ENCODE measurements around the gene DNAH14. TPM values are rescaled to one million over a fixed set of nuclear protein-coding genes. Genes with fewer than 3 reads are reported as not detected.

The DNAH14 gene
- total and polyA plus RNA-seq, 2 of the 4 experiments (the other 2 are of a cell fraction) = 2.7 to 3.6 TPM

- TF ChIP-seq, protein P1, sequence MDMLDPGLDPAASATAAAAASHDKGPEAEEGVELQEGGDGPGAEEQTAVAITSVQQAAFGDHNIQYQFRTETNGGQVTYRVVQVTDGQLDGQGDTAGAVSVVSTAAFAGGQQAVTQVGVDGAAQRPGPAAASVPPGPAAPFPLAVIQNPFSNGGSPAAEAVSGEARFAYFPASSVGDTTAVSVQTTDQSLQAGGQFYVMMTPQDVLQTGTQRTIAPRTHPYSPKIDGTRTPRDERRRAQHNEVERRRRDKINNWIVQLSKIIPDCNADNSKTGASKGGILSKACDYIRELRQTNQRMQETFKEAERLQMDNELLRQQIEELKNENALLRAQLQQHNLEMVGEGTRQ (IDR thresholded peaks at IDR 0.05; ENCODE audit: low read depth, low read length) = no peak
- TF ChIP-seq CEBPB (IDR thresholded peaks at IDR 0.05; ENCODE audit: low read depth, low read length) = no peak
- TF ChIP-seq SMC3 (IDR thresholded peaks at IDR 0.05; ENCODE audit: low read depth, low read length) = no peak
- WGBS, 2 experiments (ENCODE audit: extremely low coverage in 2 of 2, insufficient read length in 1 of 2) = 100% methylated on average over 1 of the region's 1 CpG; no CpG with 5 or more reads in 1 of the 2 experiments
- Histone ChIP-seq H3K4ac (ENCODE audit: low read depth, low read length) (no peak overlapping the region), H3K23ac (ENCODE audit: low read depth, low read length) (no peak overlapping the region), H3K9me1 (ENCODE audit: insufficient read depth, low read length) (no peaks in the 10 kb centered on the region), H3K79me1 (ENCODE audit: low read depth in 1 of 2, low read length in 2 of 2) (no peaks in the 10 kb centered on the region), H2BK120ac (ENCODE audit: low read depth, low read length) (no peak overlapping the region), H2BK20ac (ENCODE audit: low read depth, low read length) (no peak overlapping the region), H3K14ac (replicated peaks; ENCODE audit: low read depth, low read length) (no peak overlapping the region), H4K20me1 (ENCODE audit: insufficient read depth, low read length) (no peaks in the 10 kb centered on the region), H3K36me3 (ENCODE audit: control insufficient read depth, insufficient read depth, low read length) (no peaks in the 10 kb centered on the region), H3K56ac (ENCODE audit: extremely low read depth, insufficient read depth, low read length) (no peak overlapping the region), H3K4me2 (ENCODE audit: low read depth, low read length) (no peak overlapping the region), H2AK9ac (replicated peaks; ENCODE audit: low read depth, low read length, poor library complexity) (no peak overlapping the region), H3K4me1 (ENCODE audit: control insufficient read depth, insufficient read depth, low read length) (no peaks in the 10 kb centered on the region), H4K8ac (ENCODE audit: low read depth in 2 of 2, low read length in 2 of 2) (no peak overlapping the region), H2BK5ac (ENCODE audit: low read depth, low read length, poor library complexity, severe bottlenecking) (no peak overlapping the region), H2BK15ac (ENCODE audit: low read depth, low read length) (no peak overlapping the region), H3K9me3 (ENCODE audit: control insufficient read depth, insufficient read depth, low read length) (no peaks in the 10 kb centered on the region), H3K9ac (ENCODE audit: low read depth, low read length) (no peak overlapping the region), H3K27me3 (ENCODE audit: control insufficient read depth, insufficient read depth, low read length) (no peaks in the 10 kb centered on the region), H4K91ac (ENCODE audit: insufficient read depth, low read depth, low read length) (no peak overlapping the region), H3K4me3 (ENCODE audit: insufficient read depth, low read depth, low read length) (no peak overlapping the region), H4K5ac (ENCODE audit: low read depth, low read length) (no peak overlapping the region), H3K18ac (ENCODE audit: low read depth, low read length) (no peak overlapping the region), H2AFZ (replicated peaks; ENCODE audit: low read length, poor library complexity) (no peak overlapping the region), H2AK5ac (ENCODE audit: low read depth, low read length) (no peak overlapping the region), H3K27ac (ENCODE audit: insufficient read depth, low read length) (no peak overlapping the region)
- BruUV-seq (replicated peaks) = no TSS peak
- in situ Hi-C loops (cut with MboI; ENCODE audit: low sequenced_read_pairs) (no loop called here), dilution Hi-C loops (cut with HindIII; ENCODE audit: low sequenced_read_pairs, unreplicated experiment) (no loop called here), intact Hi-C loops (cut with micrococcal nuclease) (no loop called here)
- ChIA-PET CTCF (no interaction called here), POLR2A (ENCODE audit: unreplicated experiment) (no interaction called here)
- DNase-seq = no peak
- no peak for ATAC-seq (ENCODE audit: low read depth)
These were observed 294.8 kb downstream of the DNAH14 start for GRCh38 chr1:225224287-225224686.

Measured in IMR-90 (cell line).